ENCODE data around the gene CPXM2. TPM values are rescaled to one million over a fixed set of nuclear protein-coding genes. Genes with fewer than 3 reads are reported as not detected.

The CPXM2 gene
- total and polyA plus RNA-seq, 2 donors (not counting 1 experiment from before 2014, with no cell fraction given), result not detected

GRCh38 chr10:123717336-123717735 is 174.3 kb downstream of the CPXM2 start:
- H3K27me3 Mint-ChIP-seq, result peaks cover 25% of the 10 kb centered on the region
- no peak overlapping the region for H3K4me3 Mint-ChIP-seq
- no peaks in the 10 kb centered on the region for H3K4me1 Mint-ChIP-seq
- H3K27me3 ChIP-seq (replicated peaks in 1 of 4; ENCODE audit: control extremely low read depth in 1 of 4, control insufficient read depth in 3 of 4, insufficient read depth in 4 of 4, low read length in 3 of 4), result peaks cover 0 to 2% (median 0%) of the 10 kb centered on the region in 4 experiments
- no peaks in the 10 kb centered on the region for H3K79me2 ChIP-seq (ENCODE audit: control insufficient read depth, insufficient read depth, low read length)
- no peaks in the 10 kb centered on the region for H3K4me1 ChIP-seq (ENCODE audit: control insufficient read depth in 2 of 2, insufficient read depth in 2 of 2, low read length in 2 of 2)
- H3K4me3 ChIP-seq (ENCODE audit: control extremely low read depth in 1 of 5, extremely low read depth in 1 of 5, insufficient read depth in 1 of 5, low read depth in 2 of 5, low read length in 4 of 5), result no peak overlapping the region
- no peaks in the 10 kb centered on the region for H4K20me1 ChIP-seq (ENCODE audit: control insufficient read depth, insufficient read depth, low read length, poor library complexity, severe bottlenecking)
- DNase-seq (no peak), ATAC-seq (ENCODE audit: low read depth) (no peak)
- intact Hi-C loops (cut with micrococcal nuclease), result no loop called here
- POLR2A ChIA-PET, result no interaction called here
- WGBS (ENCODE audit: insufficient coverage), result 98% methylated on average over 4 of the region's 4 CpGs
- no peak overlapping the region for H3K4me2 ChIP-seq (replicated peaks; ENCODE audit: low read depth, low read length, poor library complexity, severe bottlenecking)
- H3K9ac ChIP-seq (ENCODE audit: low read length), result no peak overlapping the region
- peaks cover 2% of the 10 kb centered on the region for H3K9me3 Mint-ChIP-seq (ENCODE audit: insufficient read depth)
- TF ChIP-seq EZH2 (IDR thresholded peaks at IDR 0.05; ENCODE audit: borderline replicate concordance, insufficient read depth, low read depth, low read length, poor library complexity, severe bottlenecking) (no peak), CTCF (IDR thresholded peaks at IDR 0.05) (no peak)
- H2AFZ ChIP-seq (ENCODE audit: insufficient read depth, low read depth, low read length, poor library complexity, severe bottlenecking), result no peak overlapping the region
- CTCF ChIA-PET, result no interaction called here
- no peaks in the 10 kb centered on the region for H3K36me3 ChIP-seq (replicated peaks in 1 of 2; ENCODE audit: control extremely low read depth in 1 of 2, control insufficient read depth in 1 of 2, extremely low read depth in 1 of 2, insufficient read depth in 2 of 2, low read length in 1 of 2)
- no peak overlapping the region for H3K27ac Mint-ChIP-seq
- H3K9me3 ChIP-seq (ENCODE audit: control extremely low read depth in 1 of 3, control insufficient read depth in 2 of 3, insufficient read depth in 1 of 3, low read length in 2 of 3), result peaks cover 0 to 10% (median 0%) of the 10 kb centered on the region in 3 donors
- no peak overlapping the region for H3K27ac ChIP-seq (ENCODE audit: low read length in 2 of 2)

- H3K27ac ChIP-seq (ENCODE audit: low read length in 2 of 2), result no peak overlapping the region
- H4K20me1 ChIP-seq (ENCODE audit: control insufficient read depth, insufficient read depth, low read length, poor library complexity, severe bottlenecking), result no peaks in the 10 kb centered on the region
- H3K27ac Mint-ChIP-seq, result no peak overlapping the region
- CTCF ChIA-PET, result no interaction called here
- peaks cover 18% of the 10 kb centered on the region for H3K27me3 Mint-ChIP-seq
- no peaks in the 10 kb centered on the region for H3K4me1 Mint-ChIP-seq
- ATAC-seq (ENCODE audit: low read depth), result no peak
- DNase-seq, result no peak
- no peak overlapping the region for H3K4me3 Mint-ChIP-seq
- H3K4me2 ChIP-seq (replicated peaks; ENCODE audit: low read depth, low read length, poor library complexity, severe bottlenecking), result no peak overlapping the region
- no peak overlapping the region for H2AFZ ChIP-seq (ENCODE audit: insufficient read depth, low read depth, low read length, poor library complexity, severe bottlenecking)
- H3K4me1 ChIP-seq (ENCODE audit: control insufficient read depth in 2 of 2, insufficient read depth in 2 of 2, low read length in 2 of 2), result no peaks in the 10 kb centered on the region
- peaks cover 0 to 10% (median 0%) of the 10 kb centered on the region in 3 donors for H3K9me3 ChIP-seq (ENCODE audit: control extremely low read depth in 1 of 3, control insufficient read depth in 2 of 3, insufficient read depth in 1 of 3, low read length in 2 of 3)
- whole genome bisulfite sequencing (ENCODE audit: insufficient coverage), result 72% methylated on average over 2 of the region's 2 CpGs
- no peaks in the 10 kb centered on the region for H3K79me2 ChIP-seq (ENCODE audit: control insufficient read depth, insufficient read depth, low read length)
- intact Hi-C loops (cut with micrococcal nuclease), result no loop called here
- no peak overlapping the region for H3K9ac ChIP-seq (ENCODE audit: low read length)
- H3K36me3 ChIP-seq (replicated peaks in 1 of 2; ENCODE audit: control extremely low read depth in 1 of 2, control insufficient read depth in 1 of 2, extremely low read depth in 1 of 2, insufficient read depth in 2 of 2, low read length in 1 of 2), result no peaks in the 10 kb centered on the region
- POLR2A ChIA-PET, result no interaction called here
- no peaks in the 10 kb centered on the region for H3K27me3 ChIP-seq (replicated peaks in 1 of 4; ENCODE audit: control extremely low read depth in 1 of 4, control insufficient read depth in 3 of 4, insufficient read depth in 4 of 4, low read length in 3 of 4)
- TF ChIP-seq CTCF (IDR thresholded peaks at IDR 0.05) (no peak), EZH2 (IDR thresholded peaks at IDR 0.05; ENCODE audit: borderline replicate concordance, insufficient read depth, low read depth, low read length, poor library complexity, severe bottlenecking) (no peak)
- no peak overlapping the region for H3K4me3 ChIP-seq (ENCODE audit: control extremely low read depth in 1 of 5, extremely low read depth in 1 of 5, insufficient read depth in 1 of 5, low read depth in 2 of 5, low read length in 4 of 5)
- H3K9me3 Mint-ChIP-seq (ENCODE audit: insufficient read depth), result peaks cover 2% of the 10 kb centered on the region
Measured at GRCh38 chr10:123715546-123715945, 176.1 kb downstream of the CPXM2 start.
